Heart left ventricle (tissue), 16 donors: ENCODE measurements around the gene CUBN. TPM values are rescaled to one million over a fixed set of nuclear protein-coding genes. Genes with fewer than 3 reads are reported as not detected.

Source experiments
- ATAC-seq, 4 donors: fragments of 200-7000 bp; cut with Tn5 transposase; one replicate each; pipeline ENCODE4 v1.9.1; 2020 to 2022; ENCODE audit warnings: moderate library complexity in 4 of 4, mild to moderate bottlenecking in 3 of 4, moderate number of reproducible peaks in 1 of 4
- DNase-seq, 5 donors: peaks; one replicate each; pipeline ENCODE4 v3.0.0-alpha.2; 2020
- H3K27ac ChIP-seq, 12 donors: fragments of 200-600 bp; sonication (generic) in 4 of 12; one replicate each; pipeline versions ENCODE4 v1.5.0 to v1.8.0; 2016 to 2022; ENCODE audit warnings: mild to moderate bottlenecking in 2 of 12
- H3K27me3 ChIP-seq, 9 donors: fragments of 200-600 bp; sonication (generic) in 2 of 9; one replicate each; pipeline versions ENCODE4 v1.5.1 to v1.8.0; 2016 to 2022; ENCODE audit warnings: mild to moderate bottlenecking in 3 of 9
- H3K36me3 ChIP-seq, 9 donors: fragments of 200-600 bp; sonication (generic) in 2 of 9; one replicate each; pipeline versions ENCODE4 v1.5.0 to v1.8.0; 2018 to 2022; ENCODE audit warnings: mild to moderate bottlenecking in 2 of 9
- H3K4me1 ChIP-seq, 12 donors: fragments of 200-600 bp; sonication (generic) in 4 of 12; one replicate each; pipeline versions ENCODE4 v1.5.0 to v1.8.0; 2016 to 2022; ENCODE audit warnings: mild to moderate bottlenecking in 3 of 12
- H3K4me3 ChIP-seq, 12 donors: fragments of 200-600 bp; sonication (generic) in 4 of 12; one replicate each; pipeline versions ENCODE4 v1.5.0 to v1.8.0; 2017 to 2022; ENCODE audit warnings: mild to moderate bottlenecking in 9 of 12, moderate library complexity in 4 of 12
- H3K9me3 ChIP-seq, 12 donors: fragments of 200-600 bp; sonication (generic) in 4 of 12; one replicate each; pipeline versions ENCODE4 v1.5.0 to v1.8.0; 2016 to 2022; ENCODE audit warnings: mild to moderate bottlenecking in 1 of 12
- POLR2A ChIP-seq, 2 donors: fragments of 450-650 bp; IDR thresholded peaks; one replicate each; pipeline ENCODE4 v1.6.1; 2017; ENCODE audit warnings: antibody characterized with exemption in 2 of 2, mild to moderate bottlenecking in 2 of 2, moderate library complexity in 2 of 2
- whole genome bisulfite sequencing, 4 donors: extraction: QIAGEN DNeasy Blood & Tissue Kit in 2 of 4; methylation state at CpG; one replicate each; pipeline versions ENCODE4 v1.1.5 to v1.1.7; 2013 to 2018; 5-methylcytosine and 5-hydroxymethylcytosine counted together
- intact Hi-C, 10 donors: fragments of 100-400 bp; cut with DNase I; formaldehyde crosslinking; loops; one replicate each; pipeline versions ENCODE4 v1.11.1 to v1.14.2; 2022
- polyA plus RNA-seq, 2 donors: library from polyadenylated mRNA; stranded (reverse); fragments of 200-250 nt; gene quantifications; one replicate each; pipeline ENCODE4 v1.2.3, GENCODE V29; 2013
- total RNA-seq, 9 donors: library from RNA; depleted of rRNA in 2 of 9; stranded (reverse); fragments of >200 nt in 2 of 9; fragmentation: NEBNext Ultra II Directional in 3 of 9; extraction: Animal tissue kit (Norgen Biotek cat#: 25700) in 3 of 9; gene quantifications; one replicate each; pipeline versions ENCODE4 v1.1.0 to v1.2.4, GENCODE V29; 2016 to 2023
- TF ChIP-seq, protein P1 (sequence below), 12 donors: fragments of 200-600 bp; sonication (generic) in 4 of 12; IDR thresholded peaks; one replicate each; pipeline versions ENCODE4 v1.5.0 to v1.8.0; 2018 to 2022; ENCODE audit warnings: antibody characterized with exemption in 12 of 12, mild to moderate bottlenecking in 5 of 12
- donor health status: ischemic (EF 13 %, LVEDD 7.1; RV severe dilation, severe dysfunction).
- donor health status: healthy with polysubstance abuse.
- donor health status: DM: no; HTN: yes; CAD: no.
- donor health status: DM: no; HTN: no; CAD: no.
- donor health status: ischemic (EF 25% LVEDD 6.9; RV normal size, moderate dysfunction).
- donor health status: ischemic (EF 25% LVEDD 5.7; RV mildly dilated, moderate dysfunction).
- donor health status: healthy.
- donor health status: DM: yes; HTN: yes; CAD: no.
- donor health status: ischemic (EF 35%, LVEDD 5.7; RV mildly dilated, moderate dysfunction).
- donor health status: nonischemic (EF 11% LVEDD 7.7; RV severe dilation, severe dysfunction).
- donor health status: DM: yes; HTN: yes; CAD: no.
- donor health status: PGD.
- donor health status: ischemic (EF 29% LVEDD 5.4; RV normal size, mild dysfunction).
- donor health status: nonischemic (EF 23%, LVEDD 6.1; RV moderate dilation, normal function).

Gene CUBN
- total and polyA plus RNA-seq, 11 donors, result 0.07 to 1.5 (median 0.44) TPM

DNA sequence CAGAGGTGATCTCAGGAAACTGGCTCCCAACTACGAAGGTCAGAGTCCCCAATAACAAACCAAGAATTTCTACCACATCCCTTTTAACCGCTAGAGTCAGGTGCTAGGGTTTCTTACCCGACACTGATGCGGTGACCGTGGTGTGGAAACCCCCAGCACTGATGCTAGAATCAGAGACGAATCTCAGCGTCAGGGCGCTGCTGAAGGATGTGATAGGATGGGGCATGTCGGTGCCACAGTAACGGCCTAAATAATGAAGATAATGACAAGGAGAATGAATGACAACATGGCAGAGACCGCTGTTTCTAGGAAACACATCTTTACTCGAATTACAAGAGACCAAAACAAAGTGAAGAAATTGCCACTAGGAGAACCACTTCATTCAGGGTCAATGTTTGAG lies 181.2 kb downstream of the CUBN start:
- no peak overlapping the region for H3K27ac ChIP-seq
- DNase-seq, result no peak
- H3K9me3 ChIP-seq, result no peaks in the 10 kb centered on the region
- no peaks in the 10 kb centered on the region for H3K27me3 ChIP-seq
- 96 to 97% (median 97%) methylated on average over 12 of the region's 12 CpGs for WGBS, 4 donors
- H3K4me3 ChIP-seq, result no peak overlapping the region
- ATAC-seq, result no peak
- TF ChIP-seq POLR2A (IDR thresholded peaks at IDR 0.05), result no peak
- TF ChIP-seq, protein P1, sequence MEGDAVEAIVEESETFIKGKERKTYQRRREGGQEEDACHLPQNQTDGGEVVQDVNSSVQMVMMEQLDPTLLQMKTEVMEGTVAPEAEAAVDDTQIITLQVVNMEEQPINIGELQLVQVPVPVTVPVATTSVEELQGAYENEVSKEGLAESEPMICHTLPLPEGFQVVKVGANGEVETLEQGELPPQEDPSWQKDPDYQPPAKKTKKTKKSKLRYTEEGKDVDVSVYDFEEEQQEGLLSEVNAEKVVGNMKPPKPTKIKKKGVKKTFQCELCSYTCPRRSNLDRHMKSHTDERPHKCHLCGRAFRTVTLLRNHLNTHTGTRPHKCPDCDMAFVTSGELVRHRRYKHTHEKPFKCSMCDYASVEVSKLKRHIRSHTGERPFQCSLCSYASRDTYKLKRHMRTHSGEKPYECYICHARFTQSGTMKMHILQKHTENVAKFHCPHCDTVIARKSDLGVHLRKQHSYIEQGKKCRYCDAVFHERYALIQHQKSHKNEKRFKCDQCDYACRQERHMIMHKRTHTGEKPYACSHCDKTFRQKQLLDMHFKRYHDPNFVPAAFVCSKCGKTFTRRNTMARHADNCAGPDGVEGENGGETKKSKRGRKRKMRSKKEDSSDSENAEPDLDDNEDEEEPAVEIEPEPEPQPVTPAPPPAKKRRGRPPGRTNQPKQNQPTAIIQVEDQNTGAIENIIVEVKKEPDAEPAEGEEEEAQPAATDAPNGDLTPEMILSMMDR (IDR thresholded peaks at IDR 0.05), result no peak
- intact Hi-C loops, result no loop called here
- H3K4me1 ChIP-seq, result peaks cover 0 to 46% (median 10%) of the 10 kb centered on the region in 12 donors
- H3K36me3 ChIP-seq, result no peaks in the 10 kb centered on the region

DNA sequence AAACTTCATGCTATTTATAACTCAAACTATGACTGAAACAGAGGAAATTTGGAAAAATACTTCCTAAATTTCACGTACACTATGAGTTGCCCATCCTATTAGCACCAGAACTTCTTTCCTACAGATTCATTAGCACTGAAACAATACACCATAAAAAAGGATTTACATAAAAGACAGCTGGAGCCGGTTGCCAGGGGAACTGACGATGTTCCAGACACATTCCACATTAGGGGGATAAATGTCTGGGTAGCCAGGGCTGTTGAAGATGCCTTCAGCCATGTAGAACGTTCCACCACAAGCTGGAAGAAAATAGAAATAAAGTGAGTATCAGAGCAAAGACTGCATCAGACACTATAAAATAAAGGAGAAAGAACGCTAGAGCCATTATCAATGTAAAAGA lies 182.5 kb downstream of the CUBN start:
- Histone ChIP-seq H3K36me3 (no peaks in the 10 kb centered on the region), H3K4me3 (no peak overlapping the region), H3K27ac (no peak overlapping the region), H3K9me3 (no peaks in the 10 kb centered on the region), H3K27me3 (no peaks in the 10 kb centered on the region), H3K4me1 (peaks cover 0 to 48% (median 7%) of the 10 kb centered on the region in 12 donors)
- TF ChIP-seq, protein P1 (IDR thresholded peaks at IDR 0.05), result no peak
- TF ChIP-seq POLR2A (IDR thresholded peaks at IDR 0.05), result no peak
- DNase-seq (no peak), ATAC-seq (no peak)
- 82 to 96% (median 93%) methylated on average over 5 of the region's 5 CpGs for WGBS, 4 donors
- intact Hi-C loops, result no loop called here

DNA sequence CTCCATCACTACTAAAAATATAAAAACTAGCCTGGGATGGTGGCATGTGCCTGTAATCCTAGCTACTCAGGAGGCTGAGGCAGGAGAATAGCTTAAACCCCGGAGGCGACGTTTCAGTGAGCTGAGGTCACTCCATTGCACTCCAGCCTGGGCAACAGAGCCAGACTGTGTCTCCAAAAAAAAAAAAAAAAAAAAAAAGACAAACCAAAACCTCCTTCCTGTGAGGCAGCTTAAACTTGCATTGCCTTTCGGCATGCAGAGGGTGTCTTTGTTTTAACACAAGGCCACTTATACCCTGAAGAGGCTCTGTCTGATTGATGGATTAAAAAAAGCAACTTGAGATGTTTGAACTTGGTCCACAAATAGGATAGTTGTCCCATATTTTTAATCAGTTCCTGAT lies 184.0 kb downstream of the CUBN start:
- no peaks in the 10 kb centered on the region for H3K27me3 ChIP-seq
- H3K4me1 ChIP-seq, result peaks cover 0 to 33% (median 5%) of the 10 kb centered on the region in 12 donors
- intact Hi-C loops, result no loop called here
- ATAC-seq (peak in 1 of 4 donors; percentile 59), DNase-seq (no peak)
- no peak overlapping the region for H3K4me3 ChIP-seq
- 66 to 70% (median 68%) methylated on average over 4 of the region's 4 CpGs for WGBS, 4 donors
- no peak for TF ChIP-seq POLR2A (IDR thresholded peaks at IDR 0.05)
- TF ChIP-seq, protein P1 (IDR thresholded peaks at IDR 0.05), result no peak
- H3K36me3 ChIP-seq, result no peaks in the 10 kb centered on the region
- peak overlapping the region in 5 of 12 donors; percentile 32 to 69 (median 54) for H3K27ac ChIP-seq
- no peaks in the 10 kb centered on the region for H3K9me3 ChIP-seq

DNA sequence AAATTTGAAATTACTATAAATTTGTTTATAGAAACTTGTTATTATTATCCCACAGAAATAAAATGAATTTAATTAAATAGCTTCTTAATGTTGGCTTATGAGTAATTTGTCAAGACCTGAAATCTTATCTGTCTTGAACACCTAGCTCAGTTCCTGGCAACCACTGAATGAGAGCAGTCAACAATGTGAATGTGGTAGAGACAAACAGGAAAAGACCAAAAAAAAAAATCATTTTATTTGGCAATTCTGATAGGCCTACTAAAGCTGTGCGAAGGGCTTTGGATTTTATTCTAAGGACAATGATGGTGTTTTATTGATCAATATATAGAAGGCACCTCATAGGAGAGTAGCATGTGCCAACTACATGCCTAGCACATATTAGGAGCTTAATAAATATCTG lies 184.6 kb downstream of the CUBN start:
- Histone ChIP-seq H3K27ac (peak overlapping the region in 9 of 12 donors; percentile 2 to 69 (median 43)), H3K27me3 (no peaks in the 10 kb centered on the region), H3K36me3 (no peaks in the 10 kb centered on the region), H3K4me1 (peaks cover 0 to 32% (median 5%) of the 10 kb centered on the region in 12 donors), H3K9me3 (no peaks in the 10 kb centered on the region), H3K4me3 (no peak overlapping the region)
- ATAC-seq (no peak), DNase-seq (no peak)
- intact Hi-C loops, result no loop called here
- WGBS, 4 donors, result 75 to 89% (median 83%) methylated on average over 1 of the region's 1 CpG
- no peak for TF ChIP-seq POLR2A (IDR thresholded peaks at IDR 0.05)
- TF ChIP-seq, protein P1 (IDR thresholded peaks at IDR 0.05), result no peak
